Activated CD8-positive, alpha-beta T cell treated with anti-CD3 and anti-CD28 coated beads for 36 hours (primary cell): Measurements from ENCODE around the gene FCER1G. TPM values are rescaled to one million over a fixed set of nuclear protein-coding genes. Genes with fewer than 3 reads are reported as not detected.

Source experiments
- ATAC-seq: fragments of 200-7000 bp; cut with Tn5 transposase; one replicate; pipeline ENCODE4 v1.10.0; 2021; ENCODE audit warnings: mild to moderate bottlenecking, moderate library complexity
- CTCF ChIA-PET: fragments of 350-600 bp; sonication (Branson Sonifier 250); formaldehyde crosslinking; loops from one replicate; lab custom pipeline; 2021; ENCODE audit warnings: antibody characterized with exemption; lab: Charles Lee
- POLR2A ChIA-PET: fragments of 350-600 bp; sonication (Branson Sonifier 250); formaldehyde crosslinking; loops from one replicate; lab custom pipeline; 2021; ENCODE audit warnings: antibody characterized with exemption; lab: Charles Lee
- DNase-seq: peaks from one replicate; pipeline ENCODE4 v3.0.0-alpha.2; 2020
- H3K27ac Mint-ChIP-seq: one replicate; pipeline ENCODE4 v1.8.0; 2021; ENCODE audit warnings: mild to moderate bottlenecking, mixed read lengths
- H3K27me3 Mint-ChIP-seq: one replicate; pipeline ENCODE4 v1.8.0; 2021; ENCODE audit warnings: mixed read lengths
- H3K36me3 Mint-ChIP-seq: one replicate; pipeline ENCODE4 v1.8.0; 2021; ENCODE audit warnings: low read depth, mixed read lengths
- H3K4me1 Mint-ChIP-seq: one replicate; pipeline ENCODE4 v1.8.0; 2021; ENCODE audit warnings: low read depth, mixed read lengths
- H3K4me3 Mint-ChIP-seq: one replicate; pipeline ENCODE4 v1.8.0; 2021; ENCODE audit warnings: mild to moderate bottlenecking, moderate library complexity, mixed read lengths
- H3K9me3 Mint-ChIP-seq: one replicate; pipeline ENCODE4 v1.8.0; 2021; ENCODE audit warnings: mixed read lengths
- intact Hi-C: fragments of 100-400 bp; cut with micrococcal nuclease; formaldehyde crosslinking; loops from one replicate; pipeline ENCODE4 v1.10.0; 2022
- total RNA-seq, 2 experiments: library from RNA; stranded (reverse); gene quantifications; one replicate each; pipeline ENCODE4 v1.2.3, GENCODE V29; 2021
- TF ChIP-seq, protein P1 (sequence below): fragments of 200-600 bp; IDR thresholded peaks from one replicate; pipeline ENCODE4 v1.8.0; 2022; ENCODE audit warnings: antibody characterized with exemption, mild to moderate bottlenecking

The FCER1G gene
- total RNA-seq, 2 experiments from 2014 or later: 0.60 to 0.81 TPM

DNA sequence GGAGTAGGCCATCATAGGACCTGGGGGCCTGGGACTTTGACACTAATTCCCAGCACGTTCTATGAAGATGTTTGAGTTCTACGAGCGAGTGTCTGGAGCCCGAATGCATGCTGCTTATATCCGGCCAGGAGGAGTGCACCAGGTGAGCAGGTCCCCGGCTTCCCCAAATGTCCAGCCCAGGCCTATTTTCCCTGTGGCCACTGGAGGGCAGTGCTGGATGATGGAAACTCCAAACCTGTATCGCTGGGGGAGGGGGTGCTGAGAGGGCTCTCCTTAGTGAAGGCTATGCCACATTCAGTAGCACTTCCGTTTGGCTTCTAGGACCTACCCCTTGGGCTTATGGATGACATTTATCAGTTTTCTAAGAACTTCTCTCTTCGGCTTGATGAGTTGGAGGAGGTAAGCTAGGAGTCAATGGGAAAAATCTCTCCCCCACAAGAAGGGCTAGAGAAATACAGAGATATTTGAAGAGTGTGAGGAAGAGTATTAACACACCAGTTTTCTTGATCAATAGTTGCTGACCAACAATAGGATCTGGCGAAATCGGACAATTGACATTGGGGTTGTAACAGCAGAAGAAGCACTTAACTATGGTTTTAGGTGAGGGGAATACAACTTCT, 5.2 kb upstream of the FCER1G start:
- ChIA-PET CTCF (interaction anchor here (0.6 to 18.7 kb wide), 10 partner anchors 7 to 174 kb away, joined by 3 to 306 read pairs (median 5); partner anchors contain the start of genes APOA2, NDUFS2, PPOX and TOMM40L), POLR2A (interaction anchor here (0.6 to 2.2 kb wide), 5 partner anchors 9 to 27 kb away, joined by 3 to 7 read pairs (median 3); partner anchors contain the start of genes APOA2 and TOMM40L)
- intact Hi-C loops: no loop called here

DNA sequence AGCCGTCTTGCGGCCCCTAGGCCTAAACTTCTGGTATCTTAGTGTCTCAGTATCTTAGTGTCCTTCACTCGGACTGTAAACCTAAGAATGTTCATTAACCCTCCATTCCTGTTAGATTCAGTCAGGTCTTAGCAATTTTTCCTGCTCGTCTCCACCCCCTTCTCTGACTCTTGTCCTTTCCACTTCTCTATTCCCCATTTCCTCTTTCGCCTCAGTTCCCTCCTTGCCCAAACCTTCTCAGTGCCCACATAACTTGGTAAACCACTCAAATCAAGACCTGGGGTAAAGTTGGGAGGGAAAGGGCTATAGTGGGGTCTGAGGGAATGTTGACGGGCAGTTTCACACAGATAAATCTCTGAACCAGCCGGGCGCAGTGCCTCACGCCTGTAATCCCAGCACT, 726 bp upstream of the FCER1G start:
- ATAC-seq: no peak
- POLR2A ChIA-PET: no interaction called here
- H3K36me3 Mint-ChIP-seq: peaks cover 45% of the 10 kb centered on the region
- TF ChIP-seq, protein P1, sequence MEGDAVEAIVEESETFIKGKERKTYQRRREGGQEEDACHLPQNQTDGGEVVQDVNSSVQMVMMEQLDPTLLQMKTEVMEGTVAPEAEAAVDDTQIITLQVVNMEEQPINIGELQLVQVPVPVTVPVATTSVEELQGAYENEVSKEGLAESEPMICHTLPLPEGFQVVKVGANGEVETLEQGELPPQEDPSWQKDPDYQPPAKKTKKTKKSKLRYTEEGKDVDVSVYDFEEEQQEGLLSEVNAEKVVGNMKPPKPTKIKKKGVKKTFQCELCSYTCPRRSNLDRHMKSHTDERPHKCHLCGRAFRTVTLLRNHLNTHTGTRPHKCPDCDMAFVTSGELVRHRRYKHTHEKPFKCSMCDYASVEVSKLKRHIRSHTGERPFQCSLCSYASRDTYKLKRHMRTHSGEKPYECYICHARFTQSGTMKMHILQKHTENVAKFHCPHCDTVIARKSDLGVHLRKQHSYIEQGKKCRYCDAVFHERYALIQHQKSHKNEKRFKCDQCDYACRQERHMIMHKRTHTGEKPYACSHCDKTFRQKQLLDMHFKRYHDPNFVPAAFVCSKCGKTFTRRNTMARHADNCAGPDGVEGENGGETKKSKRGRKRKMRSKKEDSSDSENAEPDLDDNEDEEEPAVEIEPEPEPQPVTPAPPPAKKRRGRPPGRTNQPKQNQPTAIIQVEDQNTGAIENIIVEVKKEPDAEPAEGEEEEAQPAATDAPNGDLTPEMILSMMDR: no peak
- no peaks in the 10 kb centered on the region for H3K9me3 Mint-ChIP-seq
- CTCF ChIA-PET: interaction anchor here (6.6 to 18.7 kb wide), 2 partner anchors 9 to 23 kb away, joined by 36 to 306 read pairs; partner anchors contain the start of genes APOA2 and TOMM40L
- H3K4me3 Mint-ChIP-seq: no peak overlapping the region
- H3K4me1 Mint-ChIP-seq: peaks cover 45% of the 10 kb centered on the region
- intact Hi-C loops: no loop called here
- H3K27ac Mint-ChIP-seq: no peak overlapping the region
- no peaks in the 10 kb centered on the region for H3K27me3 Mint-ChIP-seq
- no peak for DNase-seq

More for the DNA sequence above, 5.2 kb upstream of the FCER1G start:
- ATAC-seq: peak; percentile 99
- Mint-ChIP-seq H3K36me3 (peaks cover 66% of the 10 kb centered on the region), H3K4me1 (peaks cover 32% of the 10 kb centered on the region), H3K4me3 (no peak overlapping the region), H3K27ac (peak overlapping the region; percentile 70), H3K27me3 (no peaks in the 10 kb centered on the region), H3K9me3 (no peaks in the 10 kb centered on the region)
- TF ChIP-seq, protein P1: peak; percentile 72
- DNase-seq: peak; percentile 87

DNA sequence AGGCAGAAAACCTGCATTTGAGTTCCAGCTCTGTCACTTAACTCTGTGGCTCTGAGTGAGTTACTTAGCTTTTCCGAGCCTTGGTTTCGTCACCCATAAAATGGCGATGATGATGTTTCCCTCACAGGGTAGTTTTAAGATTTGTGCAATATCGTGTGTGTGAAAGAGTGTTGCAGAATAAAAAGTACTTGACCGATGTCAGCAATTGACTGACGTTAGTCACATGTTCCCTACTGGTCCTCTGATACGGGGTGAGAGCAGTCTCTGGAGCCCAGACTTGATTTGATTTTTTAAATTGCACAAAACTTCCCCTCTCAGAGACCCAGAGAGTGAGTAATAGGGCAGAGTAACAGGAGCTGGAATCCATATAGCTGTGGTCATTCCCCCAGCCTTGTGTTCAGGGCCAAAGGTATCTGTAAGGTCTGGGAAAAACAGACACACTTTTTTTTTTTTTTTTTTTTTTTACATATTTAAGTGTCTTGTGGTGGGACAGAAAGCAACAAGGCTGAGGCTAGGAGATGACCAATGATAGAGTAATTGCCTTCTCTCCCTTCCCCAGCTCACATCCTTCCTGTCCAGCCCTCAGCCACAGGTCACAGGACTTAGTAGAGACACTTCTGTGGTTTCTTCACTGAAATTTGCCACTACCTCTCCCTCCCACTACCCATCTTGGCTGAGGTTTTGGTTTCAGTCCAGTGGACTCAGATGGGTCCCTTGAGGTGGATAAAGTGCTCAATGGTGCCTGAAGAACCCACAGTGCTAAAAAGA, 2.0 kb downstream of the FCER1G start:
- no peak for DNase-seq
- no peaks in the 10 kb centered on the region for H3K27me3 Mint-ChIP-seq

DNA sequence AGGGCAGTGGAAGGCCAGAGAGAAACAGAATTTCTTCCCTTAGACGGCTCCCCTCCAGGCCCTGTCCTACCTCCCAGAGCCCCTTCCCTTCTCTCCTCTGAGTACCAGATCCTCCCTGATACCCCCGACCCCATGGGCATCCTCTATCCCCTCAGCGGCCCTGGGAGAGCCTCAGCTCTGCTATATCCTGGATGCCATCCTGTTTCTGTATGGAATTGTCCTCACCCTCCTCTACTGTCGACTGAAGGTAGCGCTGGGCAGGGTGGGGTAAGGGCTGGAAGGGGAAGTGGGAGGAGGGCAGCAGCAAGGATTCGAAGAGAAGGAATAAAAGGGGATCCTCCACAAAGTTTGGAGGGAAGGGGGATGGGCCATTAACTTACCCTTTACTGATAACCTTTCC, 2.7 kb downstream of the FCER1G start:
- intact Hi-C loops: no loop called here
- Mint-ChIP-seq H3K9me3 (no peaks in the 10 kb centered on the region), H3K27me3 (no peaks in the 10 kb centered on the region), H3K4me3 (no peak overlapping the region), H3K36me3 (peaks cover 21% of the 10 kb centered on the region), H3K4me1 (peaks cover 54% of the 10 kb centered on the region), H3K27ac (peak overlapping the region; percentile 76)
- ChIA-PET CTCF (interaction anchor here (1.3 to 15.8 kb wide), 5 partner anchors 8 to 164 kb away, joined by 3 to 306 read pairs (median 28); partner anchors contain the start of genes ADAMTS4, NDUFS2 and TOMM40L), POLR2A (interaction anchor here (1.0 to 9.4 kb wide), 3 partner anchors 16 to 41 kb away, joined by 3 to 82 read pairs (median 3); partner anchors contain the start of genes ADAMTS4 and NDUFS2)
- ATAC-seq (no peak), DNase-seq (no peak)
- TF ChIP-seq, protein P1: no peak

More for the DNA sequence above, 2.0 kb downstream of the FCER1G start:
- Mint-ChIP-seq H3K4me1 (peaks cover 54% of the 10 kb centered on the region), H3K4me3 (no peak overlapping the region), H3K36me3 (peaks cover 25% of the 10 kb centered on the region), H3K9me3 (no peaks in the 10 kb centered on the region), H3K27ac (peak overlapping the region; percentile 76)
- peak; percentile 70 for ATAC-seq
- intact Hi-C loops: no loop called here
- POLR2A ChIA-PET: interaction anchor here (0.6 to 2.2 kb wide), 6 partner anchors 8 to 41 kb away, joined by 3 to 18 read pairs (median 4); partner anchors contain the start of genes NDUFS2 and TOMM40L
- CTCF ChIA-PET: interaction anchor here (1.3 to 15.8 kb wide), 6 partner anchors 9 to 165 kb away, joined by 3 to 306 read pairs (median 27); partner anchors contain the start of genes ADAMTS4, NDUFS2 and TOMM40L
- TF ChIP-seq, protein P1: no peak
